CD14-positive monocyte (primary cell): ENCODE measurements around the gene GRID2IP. TPM values are rescaled to one million over a fixed set of nuclear protein-coding genes. Genes with fewer than 3 reads are reported as not detected.

Source experiments
- DNase-seq, 3 donors: peaks; one replicate each; pipeline ENCODE4 v3.0.0-alpha.2; 2011 to 2022
- H2AFZ ChIP-seq: 2 replicates; pipeline ENCODE4 v1.6.0; 2012; ENCODE audit warnings: mild to moderate bottlenecking, low read depth, low read length, inconsistent platforms; ENCODE audit not compliant: insufficient read depth, poor library complexity, severe bottlenecking
- H3K27ac ChIP-seq, 2 donors: 1 replicate in 1 of 2; 2 replicates in 1 of 2; pipeline ENCODE4 v1.5.1; 2012 to 2013; ENCODE audit warnings: low read length in 2 of 2, control low read depth in 1 of 2, inconsistent platforms in 1 of 2, low read depth in 1 of 2, mild to moderate bottlenecking in 1 of 2
- H3K27me3 ChIP-seq, 2 donors: one replicate each; pipeline versions ENCODE4 v1.6.0 to v1.6.1; 2011 to 2013; ENCODE audit warnings: low read length in 2 of 2; ENCODE audit not compliant: control insufficient read depth in 2 of 2, insufficient read depth in 2 of 2
- H3K36me3 ChIP-seq, 2 donors: replicated peaks in 1 of 2; 1 replicate in 1 of 2; 2 replicates in 1 of 2; pipeline versions ENCODE4 v1.5.1 to v1.6.1; 2012 to 2013; ENCODE audit warnings: low read length in 2 of 2, control low read depth in 1 of 2, inconsistent platforms in 1 of 2, mild to moderate bottlenecking in 1 of 2; ENCODE audit not compliant: insufficient read depth in 2 of 2, control insufficient read depth in 1 of 2
- H3K4me1 ChIP-seq, 2 donors: 1 replicate in 1 of 2; 2 replicates in 1 of 2; pipeline versions ENCODE4 v1.5.1 to v1.6.1; 2012 to 2013; ENCODE audit warnings: low read length in 2 of 2, control low read depth in 1 of 2, inconsistent platforms in 1 of 2, mild to moderate bottlenecking in 1 of 2, moderate library complexity in 1 of 2; ENCODE audit not compliant: insufficient read depth in 2 of 2, control insufficient read depth in 1 of 2
- H3K4me2 ChIP-seq: replicated peaks from 2 replicates; pipeline ENCODE3; 2012; ENCODE audit warnings: low read length, moderate library complexity, mild to moderate bottlenecking; ENCODE audit not compliant: poor library complexity, severe bottlenecking; ENCODE audit errors: extremely low read depth
- H3K4me3 ChIP-seq, 3 experiments: fragments of 200-600 bp in 1 of 3; sonication (generic) in 1 of 3; replicated peaks in 1 of 3; 1 replicate in 2 of 3; 2 replicates in 1 of 3; pipeline ENCODE4 v1.5.1; 2011 to 2013; ENCODE audit warnings: low read length in 3 of 3, mild to moderate bottlenecking in 3 of 3, control low read depth in 2 of 3, low read depth in 2 of 3, inconsistent platforms in 1 of 3, moderate library complexity in 1 of 3
- H3K79me2 ChIP-seq: 2 replicates; pipeline ENCODE4 v1.6.0; 2012; ENCODE audit warnings: mild to moderate bottlenecking, control low read depth, inconsistent platforms, low read length, moderate library complexity; ENCODE audit not compliant: insufficient read depth
- H3K9ac ChIP-seq: 2 replicates; pipeline ENCODE4 v1.6.0; 2017; ENCODE audit warnings: low read length, mild to moderate bottlenecking; ENCODE audit not compliant: insufficient read depth, poor library complexity, severe bottlenecking
- H3K9me3 ChIP-seq, 2 donors: replicated peaks in 1 of 2; 1 replicate in 1 of 2; 2 replicates in 1 of 2; pipeline versions ENCODE4 v1.5.1 to v1.6.1; 2012 to 2013; ENCODE audit warnings: low read length in 2 of 2, control low read depth in 1 of 2; ENCODE audit not compliant: control insufficient read depth in 1 of 2, insufficient read depth in 1 of 2
- H4K20me1 ChIP-seq: 2 replicates; pipeline ENCODE4 v1.6.0; 2012; ENCODE audit warnings: mild to moderate bottlenecking, low read length, control low read depth, moderate library complexity; ENCODE audit not compliant: insufficient read depth
- H3K27ac Mint-ChIP-seq, 7 donors: one replicate each; pipeline ENCODE4 v1.8.0; 2020; ENCODE audit warnings: mild to moderate bottlenecking in 7 of 7, mixed read lengths in 7 of 7, moderate library complexity in 6 of 7, inconsistent platforms in 2 of 7
- H3K27me3 Mint-ChIP-seq, 3 donors: one replicate each; pipeline ENCODE4 v1.8.0; 2021 to 2022; ENCODE audit warnings: low read depth in 3 of 3, mild to moderate bottlenecking in 3 of 3, mixed read lengths in 3 of 3, moderate library complexity in 3 of 3, inconsistent platforms in 1 of 3
- H3K36me3 Mint-ChIP-seq, 2 donors: one replicate each; pipeline ENCODE4 v1.8.0; 2020; ENCODE audit warnings: mixed read lengths in 2 of 2, inconsistent platforms in 1 of 2, mild to moderate bottlenecking in 1 of 2
- H3K4me1 Mint-ChIP-seq: one replicate; pipeline ENCODE4 v1.8.0; 2020; ENCODE audit warnings: mild to moderate bottlenecking, mixed read lengths
- H3K4me3 Mint-ChIP-seq, 2 donors: one replicate each; pipeline ENCODE4 v1.8.0; 2020; ENCODE audit warnings: mild to moderate bottlenecking in 2 of 2, mixed read lengths in 2 of 2, moderate library complexity in 1 of 2
- H3K9me3 Mint-ChIP-seq, 7 donors: one replicate each; pipeline ENCODE4 v1.8.0; 2020 to 2022; ENCODE audit warnings: mixed read lengths in 7 of 7, mild to moderate bottlenecking in 6 of 7, moderate library complexity in 6 of 7, inconsistent platforms in 2 of 7
- CTCF ChIP-seq: fragments of 200-600 bp; IDR thresholded peaks from one replicate; pipeline ENCODE4 v1.8.0; 2022; ENCODE audit warnings: antibody characterized with exemption, mild to moderate bottlenecking
- WGBS: methylation state at CpG from one replicate; pipeline ENCODE4 v1.1.5; 2013; ENCODE audit warnings: missing lambda C conversion rate; ENCODE audit not compliant: insufficient coverage; 5-methylcytosine and 5-hydroxymethylcytosine counted together
- intact Hi-C, 2 donors: fragments of 100-400 bp; cut with micrococcal nuclease; formaldehyde crosslinking; loops; one replicate each; pipeline versions ENCODE4 v1.15.0 to v1.15.1; 2023
- polyA plus RNA-seq, 3 donors: library from polyadenylated mRNA; depleted of rRNA in 1 of 3; unstranded in 2 of 3; stranded (reverse) in 1 of 3; fragments of 300-500 nt in 2 of 3; fragments of >200 nt in 1 of 3; fragmentation: Illumina TruSeq in 2 of 3; gene quantifications; 1 replicate in 2 of 3; 2 replicates in 1 of 3; pipeline ENCODE4 v1.2.3, GENCODE V29; 2012 to 2021

GRID2IP gene
- polyA plus RNA-seq, 3 donors = not detected

DNA sequence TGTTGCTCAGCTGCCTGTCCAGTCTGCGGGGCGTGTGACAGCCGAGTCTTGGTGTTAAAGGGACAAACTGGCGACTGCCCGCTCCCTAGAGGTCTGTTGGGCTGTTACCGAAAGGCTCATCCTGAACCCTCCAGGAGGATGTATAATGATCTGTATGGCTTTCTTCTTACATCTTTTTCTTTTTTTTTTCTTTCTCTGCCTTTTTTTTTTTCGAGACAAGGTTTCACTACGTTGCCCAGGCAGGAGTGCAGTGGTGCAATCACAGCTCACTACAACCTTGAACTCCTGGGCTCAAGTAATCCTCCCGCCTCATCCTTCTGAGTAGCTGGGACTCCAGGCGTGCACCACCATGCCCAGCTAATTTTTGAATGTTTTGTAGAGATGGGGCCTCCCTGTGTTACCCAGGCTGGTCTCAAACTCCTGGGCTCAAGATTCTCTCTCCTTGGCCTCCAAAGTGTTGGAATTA is 39.4 kb upstream of the GRID2IP start:
- Mint-ChIP-seq H3K27me3 (no peaks in the 10 kb centered on the region), H3K27ac (peak overlapping the region; percentile 44 to 88 (median 80)), H3K4me1 (peaks cover 15% of the 10 kb centered on the region), H3K36me3 (peaks cover 51 to 73% of the 10 kb centered on the region in 2 donors), H3K4me3 (peak overlapping the region; percentile 79 to 88), H3K9me3 (no peaks in the 10 kb centered on the region)
- no peak for TF ChIP-seq CTCF
- Histone ChIP-seq H3K4me2 (peak overlapping the region; percentile 88), H3K36me3 (peaks cover 36 to 71% of the 10 kb centered on the region in 2 donors), H2AFZ (peak overlapping the region; percentile 85), H3K27me3 (no peaks in the 10 kb centered on the region), H3K79me2 (peaks cover 16% of the 10 kb centered on the region), H3K9me3 (no peaks in the 10 kb centered on the region), H4K20me1 (peaks cover 14% of the 10 kb centered on the region), H3K4me3 (peak overlapping the region; percentile 44 to 87 (median 74)), H3K27ac (peak overlapping the region; percentile 19 to 74), H3K9ac (peak overlapping the region; percentile 78), H3K4me1 (peaks cover 13 to 20% of the 10 kb centered on the region in 2 donors)
- peak in 1 of 3 donors; percentile 3 for DNase-seq
- 0% methylated on average over 3 of the region's 10 CpGs for WGBS
- intact Hi-C loops = loop anchor here (5.0 to 10.0 kb wide), 2 partner anchors 114 to 137 kb away; partner anchors contain the start of gene ZNF12 (in 1 of the 2)

DNA sequence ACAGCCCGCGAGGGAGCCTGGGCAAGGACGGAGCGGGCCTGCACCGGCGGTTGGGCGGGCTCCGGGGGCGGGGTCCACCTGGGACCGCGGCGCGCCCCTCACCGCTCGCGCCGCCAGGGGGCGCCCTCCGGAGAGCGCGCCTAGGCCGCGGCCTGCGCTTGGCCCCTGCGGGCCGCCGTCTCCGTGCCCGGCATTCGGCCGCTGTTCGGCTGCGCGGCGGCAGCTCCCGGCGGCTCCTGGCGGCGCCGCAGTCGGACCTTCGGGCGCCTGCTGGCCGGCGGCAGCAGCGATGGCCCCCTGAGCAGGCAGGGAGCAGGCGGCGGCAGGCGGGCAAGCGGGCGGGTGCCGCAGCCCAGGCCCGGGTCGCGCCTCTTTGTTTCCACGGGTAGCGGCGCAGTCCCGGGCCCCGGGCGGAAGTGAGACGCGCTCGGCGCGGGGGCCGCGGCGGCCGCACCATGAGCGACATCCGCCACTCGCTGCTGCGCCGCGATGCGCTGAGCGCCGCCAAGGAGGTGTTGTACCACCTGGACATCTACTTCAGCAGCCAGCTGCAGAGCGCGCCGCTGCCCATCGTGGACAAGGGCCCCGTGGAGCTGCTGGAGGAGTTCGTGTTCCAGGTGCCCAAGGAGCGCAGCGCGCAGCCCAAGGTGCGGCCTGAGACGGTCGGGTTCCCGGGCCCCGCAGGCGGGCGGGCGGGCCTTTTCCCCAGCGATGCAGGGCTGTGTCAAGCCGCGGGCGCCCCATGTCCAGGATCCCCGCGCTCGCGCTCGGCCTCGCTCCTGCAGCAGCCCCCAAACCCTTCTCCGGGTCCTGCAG is 38.8 kb upstream of the GRID2IP start, which contains the start of gene INTS15:
INTS15 (plus strand) TSS at position 193 of the 816 bp plus-strand sequence; CDS start at position 456, 263 bp downstream.
- Histone ChIP-seq H3K4me2 (peak within 1 kb of the TSS; percentile 88), H3K36me3 (peaks cover 33 to 68% of the 10 kb centered on the region in 2 donors), H3K4me3 (peak within 1 kb of the TSS; percentile 44 to 87 (median 74)), H3K27ac (peak within 1 kb of the TSS; percentile 19 to 74), H2AFZ (peak within 1 kb of the TSS; percentile 85), H3K27me3 (no peaks in the 10 kb centered on the region), H3K9ac (peak within 1 kb of the TSS; percentile 78), H4K20me1 (peaks cover 14% of the 10 kb centered on the region), H3K79me2 (peaks cover 16% of the 10 kb centered on the region), H3K4me1 (peaks cover 13 to 20% of the 10 kb centered on the region in 2 donors), H3K9me3 (no peaks in the 10 kb centered on the region)
- Mint-ChIP-seq H3K4me1 (peaks cover 15% of the 10 kb centered on the region), H3K9me3 (no peaks in the 10 kb centered on the region), H3K27me3 (no peaks in the 10 kb centered on the region), H3K36me3 (peaks cover 47 to 73% of the 10 kb centered on the region in 2 donors), H3K4me3 (peak within 1 kb of the TSS; percentile 79 to 88), H3K27ac (peak within 1 kb of the TSS; percentile 44 to 88 (median 80))
- TF ChIP-seq CTCF = peak; percentile 85
- WGBS = under 1% methylated on average over 107 of the region's 107 CpGs
- peak; percentile 77 to 81 (median 78) for DNase-seq
- intact Hi-C loops = loop anchor here (5.0 to 10.0 kb wide), 3 partner anchors 42 to 137 kb away; partner anchors contain the start of gene ZNF12 (in 1 of the 2)
